CD1c-positive myeloid dendritic cell (primary cell): ENCODE measurements around the gene ENGASE.

ENCODE experiments used
- DNase-seq: peaks from one replicate; pipeline ENCODE4 v3.0.0-alpha.2; 2016; ENCODE audit errors: extremely low spot score

Gene ENGASE

DNA sequence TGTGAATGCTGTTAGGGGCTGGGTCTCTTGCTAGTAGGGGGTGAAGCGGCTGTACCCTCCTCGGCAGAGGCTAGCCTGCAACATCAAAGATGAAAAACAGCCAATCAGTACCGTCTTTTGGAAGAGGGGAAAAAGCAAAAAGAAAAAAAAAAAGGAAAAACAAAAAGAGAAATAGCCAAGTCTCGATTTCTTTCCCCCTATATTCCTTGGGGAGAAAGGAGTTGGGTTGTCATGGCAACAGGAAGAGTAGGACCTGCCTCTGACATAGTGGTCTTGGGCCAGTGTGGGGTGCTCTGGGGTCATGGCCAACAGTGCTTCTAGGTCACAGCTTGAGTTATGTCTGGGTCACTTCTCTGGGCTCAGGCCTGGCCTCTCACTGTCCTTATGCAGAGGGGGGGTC is 17.9 kb downstream of the ENGASE start:
- DNase-seq = no peak

- no peak for DNase-seq
These were observed 18.6 kb downstream of the ENGASE start for GRCh38 chr17:79093270-79093669.

- DNase-seq = no peak
These were observed 19.6 kb downstream of the ENGASE start for GRCh38 chr17:79094261-79094660.

DNA sequence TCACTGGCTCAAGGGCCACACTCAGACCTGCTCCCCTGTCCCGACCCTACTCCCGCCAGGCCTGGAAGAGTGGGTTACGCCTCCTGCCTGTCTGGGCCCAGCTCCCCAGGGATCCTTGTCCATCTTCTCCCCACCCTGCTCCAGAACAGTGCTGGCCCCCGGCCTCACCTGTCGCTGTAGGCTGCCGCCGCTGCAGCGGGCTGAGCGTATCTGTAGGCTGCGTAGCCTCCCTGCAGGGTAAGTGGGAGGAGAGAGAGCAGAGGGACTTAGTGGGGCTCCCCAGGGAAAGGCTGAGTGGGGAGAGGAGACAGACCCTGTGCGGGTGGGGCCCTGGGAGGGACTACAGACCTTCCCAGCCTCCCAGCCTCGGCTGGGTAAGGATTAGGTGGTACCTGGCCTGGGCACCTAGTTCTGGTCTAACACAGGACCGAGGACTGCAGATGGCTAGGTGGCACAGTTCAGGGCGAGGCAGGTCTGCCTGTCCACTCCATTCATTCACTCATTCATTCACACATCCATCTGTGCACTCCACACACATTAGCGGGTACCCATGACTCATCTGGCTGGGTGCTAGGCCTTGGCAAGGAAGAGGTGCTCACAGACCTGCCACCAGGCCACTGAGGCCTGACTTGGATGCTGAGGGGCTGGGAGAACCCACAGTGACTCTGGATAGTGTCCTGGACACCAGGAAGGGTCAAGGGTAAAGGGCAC is 20.9 kb downstream of the ENGASE start:
- DNase-seq = no peak

DNA sequence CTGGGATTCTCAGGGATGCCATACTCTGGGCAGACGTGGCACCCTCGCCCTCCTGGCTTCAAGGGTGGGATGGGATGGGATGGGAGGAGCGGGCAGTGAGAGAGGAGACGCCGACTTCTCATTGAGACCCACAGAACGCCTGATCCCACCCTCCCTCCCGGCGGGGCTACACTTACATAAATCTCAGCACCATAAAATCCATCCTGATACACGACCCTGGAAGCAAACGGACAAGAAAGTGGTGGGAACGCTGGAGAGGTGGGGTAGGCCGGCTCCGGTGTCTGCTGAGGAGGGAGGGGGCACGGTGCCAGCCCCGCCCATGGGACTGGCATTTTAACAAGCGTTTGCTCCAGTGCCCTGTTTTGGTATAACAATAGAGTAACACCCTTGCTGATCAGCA is 21.9 kb downstream of the ENGASE start:
- DNase-seq = no peak

- no peak for DNase-seq
These were observed 22.8 kb downstream of the ENGASE start for GRCh38 chr17:79097226-79098055.

DNA sequence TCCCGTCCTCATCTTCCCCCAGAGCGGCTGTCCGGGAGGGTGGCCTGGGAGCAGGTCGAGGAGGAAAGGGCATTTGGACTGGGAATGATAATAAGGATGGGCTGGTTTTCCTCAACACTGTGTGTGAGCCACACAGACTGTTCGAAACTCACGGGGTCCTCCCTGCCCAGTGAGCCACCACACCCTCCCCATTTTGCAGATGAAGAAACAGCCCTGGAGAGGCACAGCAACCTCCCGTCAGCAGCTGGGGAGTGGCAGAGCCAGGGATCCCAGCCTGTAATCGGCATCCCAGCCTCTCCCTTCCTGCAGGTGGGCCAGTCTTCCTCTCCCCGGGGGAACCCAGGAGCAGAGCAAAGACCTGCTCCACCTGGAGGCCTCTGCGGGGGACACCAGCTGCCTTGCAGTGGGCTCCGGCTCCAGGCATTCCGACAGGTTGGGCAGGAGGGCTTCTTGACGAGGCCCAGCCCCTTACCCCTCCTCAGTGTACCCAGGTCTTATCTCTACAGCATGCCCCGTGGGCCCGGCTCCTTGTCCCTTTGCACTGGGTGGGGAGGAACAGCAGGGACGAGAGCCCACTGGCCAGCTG is 23.8 kb downstream of the ENGASE start:
- DNase-seq = no peak

DNA sequence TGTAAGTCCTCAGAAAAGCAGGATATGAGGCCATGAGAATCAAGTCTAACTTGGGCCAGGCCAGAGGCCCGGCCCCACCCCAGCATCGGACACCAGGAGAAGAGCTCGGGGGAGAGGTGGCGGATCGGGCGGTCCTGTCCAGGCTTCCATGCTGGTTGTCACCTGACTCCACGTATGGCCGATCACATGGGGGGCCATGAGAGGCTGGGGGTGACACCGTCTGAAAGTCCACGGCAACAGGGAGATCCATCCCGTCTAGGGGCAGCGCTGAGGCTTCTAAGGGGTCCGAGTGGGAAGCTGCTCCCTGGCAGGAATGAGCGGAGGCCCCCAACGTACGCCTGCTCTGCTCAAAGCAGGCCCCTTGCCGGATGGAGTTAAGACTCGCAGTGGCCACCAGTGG is 25.8 kb downstream of the ENGASE start:
- no peak for DNase-seq

- DNase-seq = no peak
These were observed 26.6 kb downstream of the ENGASE start for GRCh38 chr17:79101111-79101673.

- DNase-seq = no peak
These were observed 27.6 kb downstream of the ENGASE start for GRCh38 chr17:79102214-79102613.

DNA sequence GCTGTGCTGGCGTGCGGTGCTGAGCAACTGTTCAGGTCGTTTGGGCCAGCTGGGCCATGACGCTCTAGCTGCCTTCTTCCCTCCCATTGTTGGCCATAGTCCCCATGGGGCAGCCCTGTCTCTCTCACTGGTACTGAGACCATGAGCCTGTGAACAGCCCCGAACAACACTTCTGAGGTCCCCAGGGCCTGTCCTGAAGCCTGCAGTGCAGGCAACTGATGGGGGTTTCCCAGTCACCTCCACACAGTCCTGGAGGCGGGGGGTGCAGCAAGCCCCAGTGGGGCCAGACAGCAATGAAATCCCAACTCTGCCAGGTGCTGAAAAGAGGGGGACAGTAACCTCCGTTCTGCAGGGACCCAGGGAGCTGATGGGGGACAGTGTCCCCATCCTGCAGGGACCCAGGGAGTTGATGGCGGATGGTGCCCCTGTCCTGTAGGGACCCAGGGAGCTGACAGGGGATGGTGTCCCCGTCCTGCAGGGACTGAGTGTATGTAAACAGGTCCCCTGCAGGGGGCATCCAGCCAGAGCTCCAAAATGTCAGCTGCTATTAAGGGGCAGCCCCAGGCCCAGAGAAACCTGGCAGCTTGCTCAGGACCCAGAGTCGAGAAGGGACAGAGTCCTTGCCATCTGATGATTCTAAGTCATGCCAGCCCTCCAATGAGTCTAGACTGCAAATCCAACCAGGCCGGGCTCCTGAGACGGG is 30.4 kb downstream of the ENGASE start:
- no peak for DNase-seq

DNA sequence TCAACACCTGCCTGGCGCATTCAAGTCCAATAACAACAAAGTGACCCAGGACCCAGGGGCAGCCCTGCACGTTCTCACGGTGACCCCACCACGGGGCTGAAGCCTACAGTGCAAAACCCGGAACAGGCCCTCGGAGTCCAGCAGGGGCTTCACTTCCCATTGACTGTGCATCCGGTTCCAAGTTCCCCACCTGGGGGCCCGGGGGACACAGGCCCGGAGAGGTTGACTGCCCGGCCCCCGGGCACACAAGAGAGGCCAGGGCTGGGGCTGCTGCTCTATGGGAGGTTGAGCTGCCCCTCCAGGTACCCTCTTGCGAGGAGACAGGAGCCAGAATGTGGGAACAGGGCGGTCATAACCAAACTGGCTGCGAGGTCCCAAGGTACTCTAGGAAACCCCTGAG is 31.3 kb downstream of the ENGASE start:
- no peak for DNase-seq

- DNase-seq = no peak
These were observed 32.3 kb downstream of the ENGASE start for GRCh38 chr17:79106958-79107357.

- no peak for DNase-seq
These were observed 33.0 kb downstream of the ENGASE start for GRCh38 chr17:79107499-79108231.

DNA sequence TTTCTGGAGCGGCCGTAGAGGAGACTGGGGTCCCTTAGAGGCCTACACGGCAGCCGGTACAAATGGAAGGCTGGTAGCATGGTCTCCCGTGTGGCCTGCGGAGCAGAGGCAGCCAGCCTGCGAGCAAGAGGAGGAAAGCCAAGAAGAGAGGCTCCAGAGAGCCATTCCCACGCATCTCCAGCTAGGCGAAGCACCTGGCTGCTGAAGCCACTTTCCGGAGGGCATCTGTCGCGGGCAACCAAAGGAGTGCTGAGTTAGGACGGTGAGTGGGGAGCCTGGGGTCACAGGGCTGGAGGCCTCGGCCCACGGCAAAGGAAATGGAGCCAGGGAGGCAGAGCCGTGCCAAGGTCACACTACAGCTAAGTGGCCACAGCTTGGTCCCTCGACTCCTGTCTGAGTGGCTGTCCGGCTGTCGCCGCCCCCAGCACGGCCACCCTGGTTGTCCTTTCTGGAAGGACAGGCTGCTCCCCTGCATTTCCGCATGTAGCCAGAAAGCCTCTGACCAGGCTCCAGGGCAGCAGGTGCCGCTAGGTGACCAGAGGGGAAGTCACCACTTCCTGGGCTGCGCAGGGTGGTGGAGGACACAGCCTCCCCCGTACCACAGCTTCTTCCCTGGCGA is 33.7 kb downstream of the ENGASE start:
- DNase-seq = no peak

DNA sequence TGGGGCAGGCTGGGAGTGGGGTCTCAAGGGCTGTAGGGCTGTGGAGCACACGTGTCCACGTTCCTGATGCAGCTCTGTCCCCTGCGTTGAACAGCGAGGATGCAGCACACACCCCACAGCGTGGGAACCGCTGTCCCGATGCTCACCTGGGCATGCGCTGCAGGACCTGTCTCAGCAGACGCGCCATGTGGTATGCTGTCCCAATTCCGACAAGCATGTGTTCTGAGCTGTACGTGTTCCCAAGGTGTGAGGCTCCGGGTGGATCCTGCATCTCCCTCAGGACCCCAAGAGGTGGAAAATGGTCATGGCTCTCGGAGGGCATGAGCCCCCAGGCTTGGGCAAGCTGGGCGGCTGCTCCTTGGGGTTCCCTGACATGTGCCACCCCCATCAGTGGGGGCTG is 34.2 kb downstream of the ENGASE start:
- no peak for DNase-seq

GRCh38 chr17:79109584-79109983 is 35.0 kb downstream of the ENGASE start:
- no peak for DNase-seq

GRCh38 chr17:79111097-79111496 is 36.5 kb downstream of the ENGASE start:
- DNase-seq = no peak

- DNase-seq = no peak
These were observed 37.8 kb downstream of the ENGASE start for GRCh38 chr17:79112471-79112870.

GRCh38 chr17:79113699-79114457 is 39.3 kb downstream of the ENGASE start:
- no peak for DNase-seq
